Keratinocyte (primary cell): ENCODE measurements around the gene POLDIP3. TPM values are rescaled to one million over a fixed set of nuclear protein-coding genes. Genes with fewer than 3 reads are reported as not detected.
"Not testable (repeated sequence)": the region's sequence is repeated elsewhere in the genome, so short reads cannot be mapped to it uniquely, and the experiment has no call there.

Source experiments
- DNase-seq: peaks from one replicate; pipeline ENCODE4 v3.0.0-alpha.2; 2011; ENCODE audit warnings: low read depth, missing footprints, low spot score
- FAIRE-seq: peaks from 2 replicates; lab custom pipeline; 2011; peaks lifted over from hg19 to GRCh38; lab: Jason Lieb, UNC
- H2AFZ ChIP-seq: 2 replicates; pipeline ENCODE4 v1.6.0; 2012; ENCODE audit warnings: low read length, control low read depth, inconsistent platforms; ENCODE audit not compliant: control insufficient read depth
- H3K27ac ChIP-seq: 2 replicates; pipeline ENCODE4 v1.5.1; 2011; ENCODE audit warnings: low read length; ENCODE audit not compliant: control insufficient read depth, insufficient read depth
- H3K27me3 ChIP-seq: 3 replicates; pipeline ENCODE4 v1.6.0; 2011; ENCODE audit warnings: low read length; ENCODE audit not compliant: control insufficient read depth, insufficient read depth; ENCODE audit errors: extremely low read depth
- H3K36me3 ChIP-seq, 2 experiments: 2 replicates in 1 of 2; 3 replicates in 1 of 2; pipeline ENCODE4 v1.5.1; 2011; ENCODE audit warnings: low read length in 2 of 2, mild to moderate bottlenecking in 1 of 2; ENCODE audit not compliant: control insufficient read depth in 2 of 2, insufficient read depth in 2 of 2; ENCODE audit errors: extremely low read depth in 1 of 2
- H3K4me1 ChIP-seq: 3 replicates; pipeline ENCODE4 v1.5.1; 2011; ENCODE audit warnings: low read length; ENCODE audit not compliant: control insufficient read depth, insufficient read depth; ENCODE audit errors: extremely low read depth
- H3K4me2 ChIP-seq: 3 replicates; pipeline ENCODE4 v1.6.0; 2011; ENCODE audit warnings: low read depth, low read length; ENCODE audit not compliant: control insufficient read depth, insufficient read depth; ENCODE audit errors: extremely low read depth
- H3K4me3 ChIP-seq, 3 experiments: fragments of 200-600 bp in 1 of 3; sonication (generic) in 1 of 3; 2 replicates in 2 of 3; 3 replicates in 1 of 3; pipeline ENCODE4 v1.5.1; 2011 to 2016; ENCODE audit warnings: low read length in 3 of 3, mild to moderate bottlenecking in 3 of 3, control low read depth in 2 of 3, inconsistent platforms in 1 of 3, low read depth in 1 of 3, mixed read lengths in 1 of 3, mixed run types in 1 of 3, moderate library complexity in 1 of 3; ENCODE audit not compliant: control insufficient read depth in 2 of 3, insufficient read depth in 2 of 3; ENCODE audit errors: extremely low read depth in 1 of 3
- H3K79me2 ChIP-seq: 2 replicates; pipeline ENCODE4 v1.6.0; 2012; ENCODE audit warnings: low read length; ENCODE audit not compliant: control insufficient read depth, insufficient read depth
- H3K9ac ChIP-seq: 3 replicates; pipeline ENCODE4 v1.6.0; 2011; ENCODE audit warnings: low read length; ENCODE audit not compliant: control insufficient read depth, insufficient read depth; ENCODE audit errors: extremely low read depth
- H3K9me1 ChIP-seq: 3 replicates; pipeline ENCODE4 v1.6.0; 2011; ENCODE audit warnings: low read length; ENCODE audit not compliant: control insufficient read depth, insufficient read depth; ENCODE audit errors: extremely low read depth
- H3K9me3 ChIP-seq: 2 replicates; pipeline ENCODE4 v1.5.1; 2012; ENCODE audit warnings: low read depth, low read length; ENCODE audit not compliant: control insufficient read depth
- H4K20me1 ChIP-seq: 3 replicates; pipeline ENCODE4 v1.6.0; 2011; ENCODE audit warnings: low read length; ENCODE audit not compliant: control insufficient read depth, insufficient read depth; ENCODE audit errors: extremely low read depth
- CTCF ChIP-seq, 3 experiments: IDR thresholded peaks in 1 of 3; conservative IDR thresholded peaks in 1 of 3; optimal IDR thresholded peaks in 1 of 3; 2 replicates in 2 of 3; 3 replicates in 1 of 3; pipeline versions ENCODE3 to v1.5.1; 2011; ENCODE audit warnings: low read length in 3 of 3, mild to moderate bottlenecking in 3 of 3, moderate library complexity in 2 of 3, control low read depth in 1 of 3, inconsistent platforms in 1 of 3; ENCODE audit not compliant: insufficient read depth in 2 of 3; ENCODE audit errors: extremely low read depth in 1 of 3
- EZH2 ChIP-seq: IDR thresholded peaks from one replicate; pipeline ENCODE4 v1.6.1; 2012; ENCODE audit warnings: inconsistent platforms, mild to moderate bottlenecking, low read length, moderate library complexity
- dilution Hi-C: fragments of 300-500 bp; cut with MboI; formaldehyde crosslinking; loops from one replicate; pipeline ENCODE4 v1.7.0; 2020; ENCODE audit warnings: low sequenced_read_pairs; ENCODE audit not compliant: extremely low pct_ligation_motif_present
- polyA plus RNA-seq, 5 experiments: library from polyadenylated mRNA; depleted of rRNA in 3 of 5; stranded (reverse) in 3 of 5; stranded (forward) in 1 of 5; unstranded in 1 of 5; fragments of >200 nt; gene quantifications; 1 replicate in 1 of 5; 2 replicates in 3 of 5; 3 replicates in 1 of 5; pipeline versions ENCODE4 v1.2.1 to v1.2.3, GENCODE V29; 2011 to 2012; ENCODE audit warnings: missing spikeins in 2 of 5, low read depth in 1 of 5, low replicate concordance in 1 of 5

POLDIP3 gene
- polyA plus RNA-seq, 1 donor (not counting 4 experiments of a cell fraction or from before 2014, with no cell fraction given): 41.9 TPM

GRCh38 chr22:42608136-42608822 lies 6.4 kb downstream of the POLDIP3 start:
- H4K20me1 ChIP-seq: peaks cover 7% of the 10 kb centered on the region
- peaks cover 93% of the 10 kb centered on the region for H3K79me2 ChIP-seq
- no peak for TF ChIP-seq EZH2
- no peak for TF ChIP-seq CTCF (optimal IDR thresholded peaks at IDR 0.05 in 1 of 3, IDR thresholded peaks at IDR 0.05 in 1 of 3, conservative IDR thresholded peaks at IDR 0.05 in 1 of 3; ENCODE audit: extremely low read depth in 1 of 3, insufficient read depth in 2 of 3, low read length in 3 of 3)
- H2AFZ ChIP-seq: no peak overlapping the region
- peak overlapping the region; percentile 71 for H3K9ac ChIP-seq
- dilution Hi-C loops: no loop called here
- H3K4me1 ChIP-seq: peaks cover 27% of the 10 kb centered on the region
- H3K27me3 ChIP-seq: no peaks in the 10 kb centered on the region
- peak overlapping the region; percentile 79 for H3K27ac ChIP-seq
- DNase-seq: no peak
- peaks cover 10% of the 10 kb centered on the region for H3K9me1 ChIP-seq
- H3K4me3 ChIP-seq: no peak overlapping the region
- peaks cover 12 to 21% of the 10 kb centered on the region in 2 experiments for H3K36me3 ChIP-seq
- peak overlapping the region; percentile 78 for H3K4me2 ChIP-seq
- H3K9me3 ChIP-seq: no peaks in the 10 kb centered on the region
- no peak for FAIRE-seq

GRCh38 chr22:42607641-42608040 lies 7.0 kb downstream of the POLDIP3 start:
- H2AFZ ChIP-seq, dilution Hi-C loops, H3K27me3 ChIP-seq, H3K9ac ChIP-seq, H3K27ac ChIP-seq, FAIRE-seq, H3K9me1 ChIP-seq, H4K20me1 ChIP-seq, H3K9me3 ChIP-seq, H3K4me3 ChIP-seq, H3K4me2 ChIP-seq, DNase-seq: not testable (repeated sequence)
- Histone ChIP-seq H3K36me3 (peaks cover 12 to 19% of the 10 kb centered on the region in 2 experiments), H3K79me2 (peaks cover 93% of the 10 kb centered on the region), H3K4me1 (peaks cover 21% of the 10 kb centered on the region)

- Histone ChIP-seq H3K27me3 (no peaks in the 10 kb centered on the region), H2AFZ (no peak overlapping the region), H3K4me2 (no peak overlapping the region), H3K4me1 (peaks cover 11% of the 10 kb centered on the region), H3K36me3 (peaks cover 19 to 28% of the 10 kb centered on the region in 2 experiments), H3K27ac (no peak overlapping the region), H3K9me1 (peaks cover 2% of the 10 kb centered on the region), H4K20me1 (no peaks in the 10 kb centered on the region), H3K79me2 (peaks cover 75% of the 10 kb centered on the region), H3K9me3 (no peaks in the 10 kb centered on the region), H3K9ac (no peak overlapping the region), H3K4me3 (no peak overlapping the region)
- dilution Hi-C loops: no loop called here
- DNase-seq (no peak), FAIRE-seq (no peak)
- no peak for TF ChIP-seq EZH2
- TF ChIP-seq CTCF (optimal IDR thresholded peaks at IDR 0.05 in 1 of 3, IDR thresholded peaks at IDR 0.05 in 1 of 3, conservative IDR thresholded peaks at IDR 0.05 in 1 of 3; ENCODE audit: extremely low read depth in 1 of 3, insufficient read depth in 2 of 3, low read length in 3 of 3): no peak
Measured at GRCh38 chr22:42604403-42604802, 10.3 kb downstream of the POLDIP3 start.
